Renal pelvis (tissue), 12 donors: ENCODE measurements around the gene TTC23. TPM values are rescaled to one million over a fixed set of nuclear protein-coding genes. Genes with fewer than 3 reads are reported as not detected.

ENCODE experiments used
- DNase-seq: peaks from one replicate; pipeline ENCODE4 v3.0.0-alpha.2; 2013
- long read RNA-seq, 16 experiments: transcript quantifications; one replicate each; lab custom pipeline, GENCODE V29; 2026
- polyA plus RNA-seq, 3 donors: library from polyadenylated mRNA; unstranded; fragments of 120-200 nt; gene quantifications; one replicate each; pipeline ENCODE4 v1.2.1, GENCODE V29; 2013; ENCODE audit not compliant: insufficient read length in 3 of 3

The TTC23 gene
- polyA plus RNA-seq = 10 to 100 TPM; 27.8 to 33.9 (median 29.1) TPM
- long read RNA-seq, donor 1, partial matches to known transcripts = 0 of 1 reads
- long read RNA-seq, donor 1, other reads (novel, unspliced or antisense) = 0 of 1 reads
- long read RNA-seq, donor 2 = 0 reads
- long read RNA-seq, donor 3 = 0 reads
- long read RNA-seq, donor 4 = 0 reads
- long read RNA-seq, donor 5 = 0 reads
- long read RNA-seq, donor 6 = 0 reads
- long read RNA-seq, donor 7, partial matches to known transcripts = 0 of 1 reads
- long read RNA-seq, donor 7, other reads (novel, unspliced or antisense) = 0 of 1 reads
- long read RNA-seq, donor 8 = 0 reads
- long read RNA-seq, donor 9, partial matches to known transcripts = 11 of 11 reads
- long read RNA-seq, donor 9, other reads (novel, unspliced or antisense) = 0 of 11 reads
- long read RNA-seq, donor 10, partial matches to known transcripts = 0 of 1 reads
- long read RNA-seq, donor 10, other reads (novel, unspliced or antisense) = 0 of 1 reads
- long read RNA-seq, donor 11, partial matches to known transcripts = 0 of 1 reads
- long read RNA-seq, donor 11, other reads (novel, unspliced or antisense) = 0 of 1 reads
- long read RNA-seq, donor 12 = 0 reads
- long read RNA-seq, donor 13 = 0 reads
- long read RNA-seq, donor 14 = 0 reads
- long read RNA-seq, donor 15 = 0 reads
- long read RNA-seq, donor 16 = 0 reads

- peak; percentile 86 for DNase-seq
Observed at GRCh38 chr15:99249270-99249841, at the start of gene TTC23. Gene TTC23, minus strand, starts transcription at chr15:99249581. Its CDS starts 20,869 bp downstream, at chr15:99228712.

GRCh38 chr15:99296386-99296785 lies 47.0 kb upstream of the TTC23 start:
- DNase-seq = no peak

GRCh38 chr15:99295840-99296239 lies 46.5 kb upstream of the TTC23 start:
- no peak for DNase-seq

GRCh38 chr15:99291643-99292042 lies 42.3 kb upstream of the TTC23 start:
- no peak for DNase-seq

- DNase-seq = no peak
Observed at GRCh38 chr15:99283717-99284116, 34.3 kb upstream of the TTC23 start.

GRCh38 chr15:99282586-99282985 lies 33.2 kb upstream of the TTC23 start:
- no peak for DNase-seq

GRCh38 chr15:99282121-99282520 lies 32.7 kb upstream of the TTC23 start:
- DNase-seq = no peak

- DNase-seq = no peak
Observed at GRCh38 chr15:99279827-99280226, 30.4 kb upstream of the TTC23 start.

- DNase-seq = no peak
Observed at GRCh38 chr15:99279290-99279689, 29.9 kb upstream of the TTC23 start.

- no peak for DNase-seq
Observed at GRCh38 chr15:99275525-99276128, 26.2 kb upstream of the TTC23 start.

- DNase-seq = no peak
Observed at GRCh38 chr15:99275061-99275460, 25.7 kb upstream of the TTC23 start.

- DNase-seq = no peak
Observed at GRCh38 chr15:99273801-99274200, 24.4 kb upstream of the TTC23 start.

GRCh38 chr15:99268431-99268830 lies 19.1 kb upstream of the TTC23 start:
- DNase-seq = no peak

- no peak for DNase-seq
Observed at GRCh38 chr15:99267957-99268356, 18.6 kb upstream of the TTC23 start.

- no peak for DNase-seq
Observed at GRCh38 chr15:99265541-99266070, 16.2 kb upstream of the TTC23 start.

- DNase-seq = no peak
Observed at GRCh38 chr15:99264125-99264524, 14.7 kb upstream of the TTC23 start.

- DNase-seq = no peak
Observed at GRCh38 chr15:99257107-99257750, 7.8 kb upstream of the TTC23 start.

GRCh38 chr15:99253381-99254090 lies 4.2 kb upstream of the TTC23 start:
- no peak for DNase-seq

GRCh38 chr15:99252326-99252725 lies 2.9 kb upstream of the TTC23 start:
- DNase-seq = no peak

- DNase-seq = peak; percentile 99
Observed at GRCh38 chr15:99250857-99251841, 1.8 kb upstream of the TTC23 start, which contains the start of gene LRRC28. Gene LRRC28, plus strand, starts transcription at chr15:99251481. Its CDS starts 4,477 bp downstream, at chr15:99255958.
